Heart left ventricle (tissue), 16 donors: Measurements from ENCODE around the gene GATAD1. TPM values are rescaled to one million over a fixed set of nuclear protein-coding genes. Genes with fewer than 3 reads are reported as not detected.

Source experiments
- ATAC-seq, 4 donors: fragments of 200-7000 bp; cut with Tn5 transposase; one replicate each; pipeline ENCODE4 v1.9.1; 2020 to 2022; ENCODE audit warnings: moderate library complexity in 4 of 4, mild to moderate bottlenecking in 3 of 4, moderate number of reproducible peaks in 1 of 4
- DNase-seq, 5 donors: peaks; one replicate each; pipeline ENCODE4 v3.0.0-alpha.2; 2020
- H3K27ac ChIP-seq, 12 donors: fragments of 200-600 bp; sonication (generic) in 4 of 12; one replicate each; pipeline versions ENCODE4 v1.5.0 to v1.8.0; 2016 to 2022; ENCODE audit warnings: mild to moderate bottlenecking in 2 of 12
- H3K27me3 ChIP-seq, 9 donors: fragments of 200-600 bp; sonication (generic) in 2 of 9; one replicate each; pipeline versions ENCODE4 v1.5.1 to v1.8.0; 2016 to 2022; ENCODE audit warnings: mild to moderate bottlenecking in 3 of 9
- H3K36me3 ChIP-seq, 9 donors: fragments of 200-600 bp; sonication (generic) in 2 of 9; one replicate each; pipeline versions ENCODE4 v1.5.0 to v1.8.0; 2018 to 2022; ENCODE audit warnings: mild to moderate bottlenecking in 2 of 9
- H3K4me1 ChIP-seq, 12 donors: fragments of 200-600 bp; sonication (generic) in 4 of 12; one replicate each; pipeline versions ENCODE4 v1.5.0 to v1.8.0; 2016 to 2022; ENCODE audit warnings: mild to moderate bottlenecking in 3 of 12
- H3K4me3 ChIP-seq, 12 donors: fragments of 200-600 bp; sonication (generic) in 4 of 12; one replicate each; pipeline versions ENCODE4 v1.5.0 to v1.8.0; 2017 to 2022; ENCODE audit warnings: mild to moderate bottlenecking in 9 of 12, moderate library complexity in 4 of 12
- H3K9me3 ChIP-seq, 12 donors: fragments of 200-600 bp; sonication (generic) in 4 of 12; one replicate each; pipeline versions ENCODE4 v1.5.0 to v1.8.0; 2016 to 2022; ENCODE audit warnings: mild to moderate bottlenecking in 1 of 12
- POLR2A ChIP-seq, 2 donors: fragments of 450-650 bp; IDR thresholded peaks; one replicate each; pipeline ENCODE4 v1.6.1; 2017; ENCODE audit warnings: antibody characterized with exemption in 2 of 2, mild to moderate bottlenecking in 2 of 2, moderate library complexity in 2 of 2
- WGBS, 4 donors: extraction: QIAGEN DNeasy Blood & Tissue Kit in 2 of 4; methylation state at CpG; one replicate each; pipeline versions ENCODE4 v1.1.5 to v1.1.7; 2013 to 2018; 5-methylcytosine and 5-hydroxymethylcytosine counted together
- intact Hi-C, 10 donors: fragments of 100-400 bp; cut with DNase I; formaldehyde crosslinking; loops; one replicate each; pipeline versions ENCODE4 v1.11.1 to v1.14.2; 2022
- polyA plus RNA-seq, 2 donors: library from polyadenylated mRNA; stranded (reverse); fragments of 200-250 nt; gene quantifications; one replicate each; pipeline ENCODE4 v1.2.3, GENCODE V29; 2013
- total RNA-seq, 9 donors: library from RNA; depleted of rRNA in 2 of 9; stranded (reverse); fragments of >200 nt in 2 of 9; fragmentation: NEBNext Ultra II Directional in 3 of 9; extraction: Animal tissue kit (Norgen Biotek cat#: 25700) in 3 of 9; gene quantifications; one replicate each; pipeline versions ENCODE4 v1.1.0 to v1.2.4, GENCODE V29; 2016 to 2023
- TF ChIP-seq, protein P1 (sequence below), 12 donors: fragments of 200-600 bp; sonication (generic) in 4 of 12; IDR thresholded peaks; one replicate each; pipeline versions ENCODE4 v1.5.0 to v1.8.0; 2018 to 2022; ENCODE audit warnings: antibody characterized with exemption in 12 of 12, mild to moderate bottlenecking in 5 of 12
- donor health status: ischemic (EF 13 %, LVEDD 7.1; RV severe dilation, severe dysfunction).
- donor health status: healthy with polysubstance abuse.
- donor health status: DM: no; HTN: yes; CAD: no.
- donor health status: DM: no; HTN: no; CAD: no.
- donor health status: ischemic (EF 25% LVEDD 6.9; RV normal size, moderate dysfunction).
- donor health status: ischemic (EF 25% LVEDD 5.7; RV mildly dilated, moderate dysfunction).
- donor health status: healthy.
- donor health status: DM: yes; HTN: yes; CAD: no.
- donor health status: ischemic (EF 35%, LVEDD 5.7; RV mildly dilated, moderate dysfunction).
- donor health status: nonischemic (EF 11% LVEDD 7.7; RV severe dilation, severe dysfunction).
- donor health status: DM: yes; HTN: yes; CAD: no.
- donor health status: PGD.
- donor health status: ischemic (EF 29% LVEDD 5.4; RV normal size, mild dysfunction).
- donor health status: nonischemic (EF 23%, LVEDD 6.1; RV moderate dilation, normal function).

GATAD1 gene
- total and polyA plus RNA-seq, 11 donors = 8.5 to 20.5 (median 13.8) TPM

DNA sequence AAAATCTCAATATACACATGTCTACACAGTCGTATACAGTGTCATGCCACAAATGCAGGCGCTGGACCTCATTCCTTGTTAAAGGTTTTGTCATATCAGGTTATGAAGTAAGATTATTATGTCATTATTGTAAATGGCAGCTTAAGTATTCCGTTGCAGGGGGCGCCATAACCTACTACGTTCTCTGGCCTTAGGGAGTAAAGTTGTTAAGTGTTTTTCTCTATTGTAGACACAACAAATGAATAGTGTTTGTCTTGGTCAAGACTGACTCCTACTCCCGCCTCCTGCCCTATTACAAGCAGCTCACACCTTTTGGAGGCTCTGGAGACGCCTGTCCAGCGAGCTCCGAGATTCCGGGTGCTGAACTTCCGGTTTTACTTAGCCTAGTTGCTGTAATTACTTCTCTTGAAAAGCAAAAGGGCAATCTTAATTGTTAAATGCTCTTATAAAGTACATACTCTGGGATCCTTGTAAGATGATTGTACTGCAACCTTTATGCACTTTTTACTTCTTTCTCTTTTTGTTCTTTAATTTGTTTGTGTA lies 994 bp downstream of the GATAD1 start:
- DNase-seq (peak in 4 of 5 donors; percentile 25 to 46 (median 42)), ATAC-seq (peak in 3 of 4 donors; percentile 18 to 49 (median 33))
- 0 to 1% (median 1%) methylated on average over 11 of the region's 11 CpGs for WGBS, 4 donors
- TF ChIP-seq, protein P1, sequence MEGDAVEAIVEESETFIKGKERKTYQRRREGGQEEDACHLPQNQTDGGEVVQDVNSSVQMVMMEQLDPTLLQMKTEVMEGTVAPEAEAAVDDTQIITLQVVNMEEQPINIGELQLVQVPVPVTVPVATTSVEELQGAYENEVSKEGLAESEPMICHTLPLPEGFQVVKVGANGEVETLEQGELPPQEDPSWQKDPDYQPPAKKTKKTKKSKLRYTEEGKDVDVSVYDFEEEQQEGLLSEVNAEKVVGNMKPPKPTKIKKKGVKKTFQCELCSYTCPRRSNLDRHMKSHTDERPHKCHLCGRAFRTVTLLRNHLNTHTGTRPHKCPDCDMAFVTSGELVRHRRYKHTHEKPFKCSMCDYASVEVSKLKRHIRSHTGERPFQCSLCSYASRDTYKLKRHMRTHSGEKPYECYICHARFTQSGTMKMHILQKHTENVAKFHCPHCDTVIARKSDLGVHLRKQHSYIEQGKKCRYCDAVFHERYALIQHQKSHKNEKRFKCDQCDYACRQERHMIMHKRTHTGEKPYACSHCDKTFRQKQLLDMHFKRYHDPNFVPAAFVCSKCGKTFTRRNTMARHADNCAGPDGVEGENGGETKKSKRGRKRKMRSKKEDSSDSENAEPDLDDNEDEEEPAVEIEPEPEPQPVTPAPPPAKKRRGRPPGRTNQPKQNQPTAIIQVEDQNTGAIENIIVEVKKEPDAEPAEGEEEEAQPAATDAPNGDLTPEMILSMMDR (IDR thresholded peaks at IDR 0.05) = peak in 10 of 12 donors; percentile 10 to 58 (median 41)
- no peak for TF ChIP-seq POLR2A (IDR thresholded peaks at IDR 0.05)
- Histone ChIP-seq H3K27ac (peak overlapping the region; percentile 79 to 98 (median 96)), H3K4me3 (peak overlapping the region; percentile 81 to 100 (median 92)), H3K4me1 (peaks cover 0 to 19% (median 11%) of the 10 kb centered on the region in 12 donors), H3K27me3 (no peaks in the 10 kb centered on the region), H3K36me3 (peaks cover 0 to 44% (median 40%) of the 10 kb centered on the region in 9 donors), H3K9me3 (no peaks in the 10 kb centered on the region)
- intact Hi-C loops = loop anchor here in 9 of 10 donors (2.0 to 10.0 kb wide), 8 partner anchors 201 to 621 kb away; partner anchors contain the start of genes ANKIB1 (in 7 of the 9), KRIT1 (in 7 of the 9), LRRD1 (in 5 of the 9) and MTERF1 (in 3 of the 9)

GRCh38 chr7:92451645-92452044 lies 4.4 kb downstream of the GATAD1 start:
- H3K27me3 ChIP-seq = no peaks in the 10 kb centered on the region
- WGBS, 4 donors = 94 to 97% (median 95%) methylated on average over 2 of the region's 2 CpGs

DNA sequence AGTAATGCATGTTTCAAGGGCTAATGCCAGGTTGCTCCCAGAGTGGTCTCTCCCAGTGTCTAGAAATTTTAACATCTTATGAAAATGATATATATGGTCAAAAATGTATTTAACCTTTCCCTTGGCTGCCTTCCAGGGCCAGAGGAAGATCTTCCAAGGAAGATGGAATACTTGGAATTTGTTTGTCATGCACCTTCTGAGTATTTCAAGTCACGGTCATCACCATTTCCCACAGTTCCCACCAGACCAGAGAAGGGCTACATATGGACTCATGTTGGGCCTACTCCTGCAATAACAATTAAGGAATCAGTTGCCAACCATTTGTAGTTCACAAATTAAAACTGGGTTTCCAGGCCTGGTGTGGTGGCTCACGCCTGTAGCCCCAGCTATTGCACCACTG lies 9.0 kb downstream of the GATAD1 start:
- H3K27me3 ChIP-seq = no peaks in the 10 kb centered on the region
- DNase-seq = no peak
- H3K36me3 ChIP-seq = peaks cover 0 to 78% (median 73%) of the 10 kb centered on the region in 9 donors
- no peaks in the 10 kb centered on the region for H3K9me3 ChIP-seq
- 89 to 98% (median 91%) methylated on average over 2 of the region's 2 CpGs for WGBS, 4 donors
- no peaks in the 10 kb centered on the region for H3K4me1 ChIP-seq
- intact Hi-C loops = no loop called here
- H3K4me3 ChIP-seq = no peak overlapping the region
- ATAC-seq = no peak
- no peak overlapping the region for H3K27ac ChIP-seq
- TF ChIP-seq, protein P1 (IDR thresholded peaks at IDR 0.05) = no peak
- no peak for TF ChIP-seq POLR2A (IDR thresholded peaks at IDR 0.05)

More at GRCh38 chr7:92451645-92452044, 4.4 kb downstream of the GATAD1 start:
- Histone ChIP-seq H3K27ac (no peak overlapping the region), H3K4me3 (no peak overlapping the region), H3K9me3 (no peaks in the 10 kb centered on the region), H3K4me1 (peaks cover 0 to 19% (median 11%) of the 10 kb centered on the region in 12 donors), H3K36me3 (peaks cover 0 to 77% (median 74%) of the 10 kb centered on the region in 9 donors)
- DNase-seq (no peak), ATAC-seq (no peak)
- intact Hi-C loops = loop anchor here in 1 of 10 donors (5.0 kb wide), 1 partner anchor 319 kb away; the partner anchor contains the start of gene CYP51A1
- TF ChIP-seq, protein P1 (IDR thresholded peaks at IDR 0.05) = no peak
- no peak for TF ChIP-seq POLR2A (IDR thresholded peaks at IDR 0.05)

- ATAC-seq = no peak
- intact Hi-C loops = no loop called here
These were observed 12.8 kb downstream of the GATAD1 start for GRCh38 chr7:92460109-92460508.

More at GRCh38 chr7:92460109-92460508, 12.8 kb downstream of the GATAD1 start:
- Histone ChIP-seq H3K27me3 (no peaks in the 10 kb centered on the region), H3K9me3 (no peaks in the 10 kb centered on the region), H3K4me1 (no peaks in the 10 kb centered on the region), H3K4me3 (no peak overlapping the region), H3K36me3 (peaks cover 0 to 63% (median 53%) of the 10 kb centered on the region in 9 donors), H3K27ac (no peak overlapping the region)
- no peak for TF ChIP-seq POLR2A (IDR thresholded peaks at IDR 0.05)
- TF ChIP-seq, protein P1 (IDR thresholded peaks at IDR 0.05) = no peak
- 86 to 90% (median 87%) methylated on average over 2 of the region's 2 CpGs for WGBS, 4 donors
- no peak for DNase-seq
